Esophagus squamous epithelium (tissue), 4 donors: ENCODE measurements around the gene VRTN.

Experiments used
- CTCF ChIP-seq, 6 experiments: fragments of 450-650 bp in 4 of 6; fragments of 200-600 bp in 2 of 6; sonication (generic) in 2 of 6; IDR thresholded peaks; one replicate each; pipeline ENCODE4 v1.5.1; 2016 to 2019; ENCODE audit warnings: antibody characterized with exemption in 6 of 6, mild to moderate bottlenecking in 4 of 6, moderate library complexity in 4 of 6
- POLR2A ChIP-seq, 4 donors: fragments of 450-650 bp; IDR thresholded peaks; one replicate each; pipeline ENCODE4 v1.6.1; 2017; ENCODE audit warnings: antibody characterized with exemption in 4 of 4, mild to moderate bottlenecking in 4 of 4, moderate library complexity in 3 of 4

- no peak for TF ChIP-seq CTCF (IDR thresholded peaks at IDR 0.05)
- TF ChIP-seq POLR2A (IDR thresholded peaks at IDR 0.05): no peak
Observed at GRCh38 chr14:74360163-74360562, 11.9 kb downstream of the VRTN start.
